Fibroblast of pulmonary artery (primary cell): ENCODE results near the gene SPNS2.

ENCODE experiments used
- DNase-seq: peaks from one replicate; pipeline ENCODE4 v3.0.0-alpha.2; 2010; ENCODE audit warnings: low read depth
- H3K4me3 ChIP-seq: replicated peaks from 2 replicates; pipeline ENCODE4 v1.5.1; 2011; ENCODE audit warnings: low read depth, mild to moderate bottlenecking, control low read depth, low read length, moderate library complexity
- TF ChIP-seq, protein P1 (sequence below): IDR thresholded peaks from 2 replicates; pipeline ENCODE4 v1.5.1; 2011; ENCODE audit warnings: mild to moderate bottlenecking, control low read depth, low read length, inconsistent platforms; ENCODE audit errors: missing control alignments

Gene SPNS2

DNA sequence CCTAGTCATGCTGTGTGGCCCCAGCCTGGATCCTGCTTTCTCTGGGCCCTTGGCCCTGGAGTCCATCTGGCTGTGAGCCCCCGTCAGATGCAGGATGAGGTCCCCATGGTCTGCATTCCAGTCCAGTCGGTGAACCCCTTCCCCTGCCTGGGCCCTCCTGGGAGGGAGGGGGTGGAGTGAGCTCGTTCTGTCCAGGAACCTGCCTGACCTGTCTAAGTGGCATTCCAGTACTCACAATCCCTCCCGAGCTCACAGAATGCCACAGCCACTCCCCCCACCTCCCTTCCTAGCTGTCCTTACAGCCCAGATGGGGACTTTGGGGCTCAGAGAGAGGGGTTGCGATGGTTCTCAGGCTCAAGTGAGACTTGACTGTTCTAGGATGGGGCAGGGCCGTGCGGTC, 15.5 kb downstream of the SPNS2 start:
- no peak for DNase-seq
- TF ChIP-seq, protein P1, sequence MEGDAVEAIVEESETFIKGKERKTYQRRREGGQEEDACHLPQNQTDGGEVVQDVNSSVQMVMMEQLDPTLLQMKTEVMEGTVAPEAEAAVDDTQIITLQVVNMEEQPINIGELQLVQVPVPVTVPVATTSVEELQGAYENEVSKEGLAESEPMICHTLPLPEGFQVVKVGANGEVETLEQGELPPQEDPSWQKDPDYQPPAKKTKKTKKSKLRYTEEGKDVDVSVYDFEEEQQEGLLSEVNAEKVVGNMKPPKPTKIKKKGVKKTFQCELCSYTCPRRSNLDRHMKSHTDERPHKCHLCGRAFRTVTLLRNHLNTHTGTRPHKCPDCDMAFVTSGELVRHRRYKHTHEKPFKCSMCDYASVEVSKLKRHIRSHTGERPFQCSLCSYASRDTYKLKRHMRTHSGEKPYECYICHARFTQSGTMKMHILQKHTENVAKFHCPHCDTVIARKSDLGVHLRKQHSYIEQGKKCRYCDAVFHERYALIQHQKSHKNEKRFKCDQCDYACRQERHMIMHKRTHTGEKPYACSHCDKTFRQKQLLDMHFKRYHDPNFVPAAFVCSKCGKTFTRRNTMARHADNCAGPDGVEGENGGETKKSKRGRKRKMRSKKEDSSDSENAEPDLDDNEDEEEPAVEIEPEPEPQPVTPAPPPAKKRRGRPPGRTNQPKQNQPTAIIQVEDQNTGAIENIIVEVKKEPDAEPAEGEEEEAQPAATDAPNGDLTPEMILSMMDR, result no peak
- no peak overlapping the region for H3K4me3 ChIP-seq

DNA sequence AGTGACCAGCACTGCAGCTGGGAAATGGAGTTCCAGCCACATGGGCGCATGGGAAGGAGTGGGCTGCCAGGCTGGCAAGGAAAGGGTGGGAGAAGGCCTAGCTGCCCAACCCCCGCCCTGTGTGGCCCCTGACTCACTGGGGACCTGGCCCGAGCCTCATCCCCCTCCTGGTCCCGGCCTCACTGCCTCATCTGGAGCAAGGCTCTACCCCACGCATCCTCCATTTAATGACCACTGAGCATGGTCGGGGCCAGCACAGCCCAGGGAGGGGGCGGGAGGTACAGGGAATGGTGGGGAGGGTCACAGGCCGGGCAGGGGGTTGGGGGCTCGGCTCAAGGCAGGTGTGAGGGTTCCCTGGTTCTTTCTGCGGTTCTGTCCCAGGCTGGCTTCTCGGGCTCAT, 16.1 kb downstream of the SPNS2 start:
- TF ChIP-seq, protein P1, result no peak
- H3K4me3 ChIP-seq, result no peak overlapping the region
- no peak for DNase-seq

DNA sequence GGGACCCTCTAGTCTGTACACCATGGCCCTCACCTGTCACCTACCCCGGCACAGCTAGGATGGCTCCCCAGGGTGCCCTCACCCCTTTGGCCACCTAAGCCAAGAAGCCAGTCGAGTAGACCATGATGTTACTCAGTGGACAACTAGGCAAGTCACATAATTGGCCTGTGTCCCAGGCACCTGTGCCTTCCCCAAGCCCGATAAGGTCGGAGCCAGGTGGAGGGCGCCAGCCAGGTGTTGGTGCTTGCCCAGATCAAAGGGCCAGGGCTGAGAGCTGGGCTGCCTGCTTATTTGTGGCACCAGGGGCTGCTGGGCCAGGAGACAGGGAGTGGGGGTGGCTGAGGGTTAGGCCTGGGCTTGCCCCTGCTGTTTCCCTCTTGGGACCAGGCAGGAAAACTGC, 16.8 kb downstream of the SPNS2 start:
- DNase-seq, result no peak

DNA sequence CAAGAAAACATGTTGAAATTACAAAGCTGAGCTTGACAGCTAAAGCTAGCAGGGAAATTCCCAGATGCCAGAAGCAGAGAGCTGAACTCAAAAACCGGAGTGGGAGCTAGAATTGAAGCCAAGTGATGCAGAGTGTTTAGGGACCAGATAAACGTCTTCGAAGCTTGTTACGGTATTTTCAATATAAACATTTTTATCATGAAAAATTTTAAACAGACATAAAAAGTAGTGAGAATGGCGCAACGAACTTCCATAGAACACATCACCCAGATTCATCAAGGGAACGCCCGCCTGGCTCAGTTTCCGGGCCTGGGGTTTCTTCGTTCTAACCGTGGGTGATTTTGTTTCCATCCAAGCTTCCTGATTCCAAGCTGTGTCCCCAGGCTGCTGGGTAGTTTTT, 18.1 kb downstream of the SPNS2 start:
- peak; percentile 56 for DNase-seq
- TF ChIP-seq, protein P1, result no peak
- H3K4me3 ChIP-seq, result no peak overlapping the region

More for the DNA sequence above, 16.8 kb downstream of the SPNS2 start:
- no peak overlapping the region for H3K4me3 ChIP-seq
- TF ChIP-seq, protein P1, result no peak

DNA sequence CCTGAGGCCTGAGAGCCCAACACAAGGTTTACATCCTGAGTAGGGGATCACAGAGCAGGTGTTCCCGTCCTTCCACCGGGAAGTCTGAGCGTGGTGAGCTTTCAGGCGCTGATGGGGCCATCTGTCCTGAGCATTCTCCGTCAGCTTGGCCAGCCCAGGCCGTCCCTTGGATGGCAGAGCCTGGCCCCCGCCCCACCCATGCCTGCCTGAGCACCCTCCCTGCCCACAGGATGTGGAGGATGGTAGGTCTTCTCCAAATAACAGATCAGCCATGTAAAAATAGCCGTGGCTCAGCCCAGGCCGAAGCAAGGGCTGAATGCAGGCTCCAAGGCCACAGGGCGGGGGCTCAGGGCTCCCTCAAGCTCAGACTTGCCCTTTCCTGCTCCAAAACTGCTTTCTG, 20.2 kb downstream of the SPNS2 start:
- no peak overlapping the region for H3K4me3 ChIP-seq
- TF ChIP-seq, protein P1, result no peak
- DNase-seq, result no peak

DNA sequence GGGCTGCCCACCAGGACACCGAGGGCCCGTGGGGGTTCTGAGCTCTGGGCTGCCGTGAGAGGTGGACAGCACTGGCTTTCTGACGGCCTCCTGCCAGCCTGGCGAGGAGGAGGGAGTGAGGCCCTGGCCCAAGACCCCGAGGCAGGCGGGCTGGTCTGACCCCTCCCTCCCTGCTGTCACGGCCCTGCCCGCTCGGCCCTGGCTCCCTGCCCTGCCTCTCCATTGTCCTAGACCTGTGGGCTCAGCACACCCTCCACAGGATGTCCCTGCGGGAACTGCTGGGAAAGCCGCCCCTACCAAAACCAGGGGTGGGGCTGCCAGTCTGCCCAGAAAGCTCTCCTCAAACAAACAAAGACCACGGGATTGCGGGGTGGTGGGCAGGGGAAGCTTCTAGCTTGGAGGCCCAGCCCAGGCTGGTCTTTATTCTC, 20.7 kb downstream of the SPNS2 start:
- DNase-seq, result no peak

More for the DNA sequence above, 20.7 kb downstream of the SPNS2 start:
- H3K4me3 ChIP-seq, result no peak overlapping the region
- TF ChIP-seq, protein P1, result no peak
